Endothelial cell of umbilical vein (primary cell): Measurements from ENCODE around the gene ARV1. TPM values are rescaled to one million over a fixed set of nuclear protein-coding genes. Genes with fewer than 3 reads are reported as not detected.

Experiments used
- BruUV-seq: library from RNA; stranded (reverse); fragments of 400-500 nt; replicated peaks from 2 replicates; lab custom pipeline; 2021; lab: Mats Ljungman, UMichigan
- CTCF ChIA-PET: fragments of 300-600, 350-600 bp; sonication (Branson Sonifier 250); formaldehyde crosslinking; loops from one replicate; lab custom pipeline; 2021; ENCODE audit warnings: antibody characterized with exemption, inconsistent platforms; lab: Charles Lee
- POLR2A ChIA-PET: fragments of 300-600, 350-600 bp; sonication (Branson Sonifier 250); formaldehyde crosslinking; loops from one replicate; lab custom pipeline; 2021; ENCODE audit warnings: antibody characterized with exemption, inconsistent platforms; lab: Charles Lee
- DNase-seq: peaks from one replicate; pipeline ENCODE4 v3.0.0-alpha.2; 2011; ENCODE audit warnings: low read depth, low spot score
- FAIRE-seq: peaks from 2 replicates; lab custom pipeline; 2011; peaks lifted over from hg19 to GRCh38; lab: Jason Lieb, UNC
- H2AFZ ChIP-seq: 2 replicates; pipeline ENCODE4 v1.6.0; 2012; ENCODE audit warnings: low read depth, low read length, control low read depth, inconsistent platforms
- H3K27ac ChIP-seq: 2 replicates; pipeline ENCODE4 v1.5.1; 2011; ENCODE audit warnings: low read depth, mild to moderate bottlenecking, control low read depth, low read length, moderate library complexity; ENCODE audit not compliant: insufficient read depth
- H3K27me3 ChIP-seq, 2 experiments: 2 replicates each; pipeline versions ENCODE4 v1.6.0 to v1.6.1; 2011; ENCODE audit warnings: low read length in 2 of 2, mixed read lengths in 1 of 2; ENCODE audit not compliant: control insufficient read depth in 2 of 2, insufficient read depth in 2 of 2
- H3K36me3 ChIP-seq, 2 experiments: 2 replicates in 1 of 2; 3 replicates in 1 of 2; pipeline ENCODE4 v1.5.1; 2011; ENCODE audit warnings: low read length in 2 of 2, mild to moderate bottlenecking in 1 of 2, moderate library complexity in 1 of 2; ENCODE audit not compliant: control insufficient read depth in 2 of 2, insufficient read depth in 2 of 2; ENCODE audit errors: extremely low read depth in 1 of 2
- H3K4me1 ChIP-seq: 3 replicates; pipeline ENCODE4 v1.5.1; 2011; ENCODE audit warnings: mild to moderate bottlenecking, low read length; ENCODE audit not compliant: control insufficient read depth, insufficient read depth; ENCODE audit errors: extremely low read depth
- H3K4me2 ChIP-seq: 2 replicates; pipeline ENCODE4 v1.6.1; 2011; ENCODE audit warnings: low read length, control low read depth, mixed read lengths; ENCODE audit not compliant: insufficient read depth
- H3K4me3 ChIP-seq, 3 experiments: fragments of 200-600 bp in 1 of 3; sonication (generic), shearing (Covaris generic) in 1 of 3; replicated peaks in 1 of 3; 2 replicates each; pipeline ENCODE4 v1.5.1; 2011 to 2016; ENCODE audit warnings: control low read depth in 3 of 3, low read length in 3 of 3, mild to moderate bottlenecking in 2 of 3, inconsistent platforms in 1 of 3, low read depth in 1 of 3, moderate library complexity in 1 of 3; ENCODE audit not compliant: insufficient read depth in 1 of 3
- H3K79me2 ChIP-seq: 2 replicates; pipeline ENCODE4 v1.6.0; 2012; ENCODE audit warnings: low read length, inconsistent platforms; ENCODE audit not compliant: control insufficient read depth, insufficient read depth
- H3K9ac ChIP-seq: replicated peaks from 2 replicates; pipeline ENCODE3; 2011; ENCODE audit warnings: low read length, control low read depth; ENCODE audit not compliant: insufficient read depth; ENCODE audit errors: extremely low read depth
- H3K9me1 ChIP-seq: replicated peaks from 3 replicates; pipeline ENCODE4 v1.6.0; 2011; ENCODE audit warnings: mild to moderate bottlenecking, low read length; ENCODE audit not compliant: control insufficient read depth, insufficient read depth; ENCODE audit errors: extremely low read depth
- H3K9me3 ChIP-seq: replicated peaks from 2 replicates; pipeline ENCODE4 v1.5.1; 2012; ENCODE audit warnings: low read length, inconsistent platforms; ENCODE audit not compliant: control insufficient read depth, insufficient read depth
- H4K20me1 ChIP-seq: replicated peaks from 2 replicates; pipeline ENCODE3; 2011; ENCODE audit warnings: mild to moderate bottlenecking, low read length; ENCODE audit not compliant: control insufficient read depth, insufficient read depth; ENCODE audit errors: extremely low read depth
- CTCF ChIP-seq, 2 donors: IDR thresholded peaks; 1 replicate in 1 of 2; 2 replicates in 1 of 2; pipeline ENCODE4 v1.5.1; 2011; ENCODE audit warnings: low read length in 2 of 2, mild to moderate bottlenecking in 2 of 2, moderate library complexity in 2 of 2, control low read depth in 1 of 2, inconsistent platforms in 1 of 2, low read depth in 1 of 2; ENCODE audit not compliant: insufficient read depth in 1 of 2; ENCODE audit errors: extremely low read depth in 1 of 2
- EZH2 ChIP-seq: IDR thresholded peaks from 2 replicates; pipeline ENCODE4 v1.6.1; 2012; ENCODE audit warnings: borderline replicate concordance, low read depth, mild to moderate bottlenecking, moderate library complexity, low read length, inconsistent platforms; ENCODE audit not compliant: severe bottlenecking
- FOS ChIP-seq: IDR thresholded peaks from 2 replicates; pipeline ENCODE4 v1.6.1; 2011; ENCODE audit warnings: mild to moderate bottlenecking, low read length, moderate library complexity, borderline replicate concordance; ENCODE audit not compliant: insufficient read depth
- GATA2 ChIP-seq: IDR thresholded peaks from 2 replicates; pipeline ENCODE4 v1.7.0; 2011; ENCODE audit warnings: low read depth, mild to moderate bottlenecking, moderate library complexity, mixed read lengths, low read length; ENCODE audit not compliant: insufficient read length, insufficient read depth
- JUN ChIP-seq: IDR thresholded peaks from 2 replicates; pipeline ENCODE4 v1.6.1; 2011; ENCODE audit warnings: borderline replicate concordance, low read depth; ENCODE audit not compliant: insufficient read length, insufficient read depth
- MAX ChIP-seq: IDR thresholded peaks from 2 replicates; pipeline ENCODE4 v1.6.1; 2011; ENCODE audit not compliant: insufficient read depth, insufficient read length
- MYC ChIP-seq: IDR thresholded peaks from one replicate; pipeline ENCODE4 v1.6.1; 2011; ENCODE audit warnings: mild to moderate bottlenecking, low read depth, low read length
- POLR2A ChIP-seq: IDR thresholded peaks from 2 replicates; pipeline ENCODE4 v1.6.1; 2012; ENCODE audit warnings: low read depth, mild to moderate bottlenecking, control low read depth, low read length
- POLR2AphosphoS5 ChIP-seq: IDR thresholded peaks from 2 replicates; pipeline ENCODE4 v1.6.1; 2012; ENCODE audit warnings: low read depth, mild to moderate bottlenecking, control low read depth, low read length, moderate library complexity; ENCODE audit not compliant: insufficient read depth
- dilution Hi-C: fragments of 300-500 bp; cut with MboI; formaldehyde crosslinking; loops from one replicate; pipeline ENCODE4 v1.15.0; 2019; ENCODE audit warnings: low sequenced_read_pairs; ENCODE audit not compliant: extremely low pct_ligation_motif_present
- intact Hi-C: fragments of 100-400 bp; cut with micrococcal nuclease; formaldehyde crosslinking; loops from one replicate; pipeline ENCODE4 v1.10.0; 2022
- polyA plus RNA-seq, 4 experiments: library from polyadenylated mRNA; depleted of rRNA in 3 of 4; stranded (reverse) in 3 of 4; unstranded in 1 of 4; fragments of >200 nt; gene quantifications; 2 replicates each; pipeline versions ENCODE4 v1.2.1 to v1.2.3, GENCODE V29; 2011 to 2012; ENCODE audit warnings: missing spikeins in 1 of 4
- total RNA-seq: library from RNA; stranded (reverse); gene quantifications from 2 replicates; pipeline ENCODE4 v1.2.3, GENCODE V29; 2021

The ARV1 gene
- total and polyA plus RNA-seq, 2 donors (not counting 3 experiments of a cell fraction or from before 2014, with no cell fraction given) = 10.7 to 14.0 TPM

DNA sequence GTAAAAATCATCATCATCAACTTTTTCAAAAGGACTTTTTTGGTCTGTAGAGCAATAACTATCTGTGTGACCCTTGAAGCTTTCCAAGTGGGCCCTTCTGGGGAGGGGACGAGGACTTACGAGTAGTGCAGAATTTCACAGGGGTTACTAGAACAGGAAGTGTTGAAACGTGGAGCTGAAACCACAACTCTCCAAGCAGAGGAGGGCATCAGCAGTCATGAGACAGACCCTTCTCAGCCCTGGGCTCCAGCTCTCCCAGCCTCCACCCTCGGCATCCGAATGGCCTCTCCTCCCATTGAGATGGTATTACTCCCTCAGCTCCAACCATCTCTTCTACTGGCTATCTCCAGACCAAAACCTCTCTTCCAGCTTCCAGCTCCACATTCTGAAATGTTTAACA, 57.5 kb downstream of the ARV1 start:
- no peak overlapping the region for H3K9ac ChIP-seq
- no peaks in the 10 kb centered on the region for H3K9me1 ChIP-seq
- no TSS peak for BruUV-seq
- ChIA-PET CTCF (interaction anchor here (3.0 kb wide), 1 partner anchor 56 kb away, joined by 9 read pairs; no protein-coding TSS in a partner anchor), POLR2A (no interaction called here)
- TF ChIP-seq POLR2AphosphoS5 (no peak), MYC (no peak), MAX (no peak), JUN (no peak), FOS (no peak), CTCF (IDR thresholded peaks at IDR 0.05; ENCODE audit: extremely low read depth in 1 of 2, insufficient read depth in 1 of 2, low read depth in 1 of 2, low read length in 2 of 2) (no peak), POLR2A (no peak), EZH2 (no peak), GATA2 (no peak)
- H3K4me2 ChIP-seq = no peak overlapping the region
- dilution Hi-C loops = no loop called here
- no peak overlapping the region for H3K27ac ChIP-seq
- peaks cover 16% of the 10 kb centered on the region for H3K4me1 ChIP-seq
- intact Hi-C loops = loop anchor here (10.0 kb wide), 1 partner anchor 298 kb away; the partner anchor contains the start of genes EXOC8 and SPRTN
- peaks cover 4 to 20% of the 10 kb centered on the region in 2 experiments for H3K27me3 ChIP-seq
- no peak overlapping the region for H3K4me3 ChIP-seq
- no peaks in the 10 kb centered on the region for H3K79me2 ChIP-seq
- H2AFZ ChIP-seq = no peak overlapping the region
- DNase-seq (no peak), FAIRE-seq (no peak)
- H4K20me1 ChIP-seq = no peaks in the 10 kb centered on the region
- no peaks in the 10 kb centered on the region for H3K36me3 ChIP-seq
- no peaks in the 10 kb centered on the region for H3K9me3 ChIP-seq
